Measurements from ENCODE around the gene C7orf25.
A peak's percentile ranks its signal among the peaks of the same experiment; 100 is the strongest.

Gene C7orf25

DNA sequence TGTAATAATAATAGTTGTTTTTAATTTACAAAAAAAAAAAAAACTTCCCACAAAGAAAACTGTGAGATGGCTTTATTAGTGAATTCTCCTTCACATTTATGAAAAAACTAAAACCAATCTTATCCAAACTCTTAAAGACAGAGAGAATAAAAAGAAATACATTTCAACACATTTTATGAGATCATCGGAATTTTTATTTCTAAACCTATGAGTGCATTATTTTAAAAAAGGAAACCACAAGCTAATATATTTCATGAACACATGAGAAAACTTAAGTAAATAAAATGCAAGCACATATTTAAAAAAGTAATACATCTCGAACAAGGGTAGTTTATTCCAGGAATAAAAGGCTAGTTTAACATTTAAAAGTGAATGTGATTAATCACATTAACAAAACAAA lies 31.5 kb downstream of the C7orf25 start:
- DNase-seq = no peak

GRCh38 chr7:42878303-42878702 lies 33.6 kb downstream of the C7orf25 start:
- DNase-seq = no peak

GRCh38 chr7:42877862-42878261 lies 34.0 kb downstream of the C7orf25 start:
- no peak for DNase-seq

- peak in 20 of 51 donors; percentile 5 to 60 (median 19) for DNase-seq
These were observed 35.4 kb downstream of the C7orf25 start for GRCh38 chr7:42876182-42877068.

- no peak for DNase-seq
These were observed 42.5 kb downstream of the C7orf25 start for GRCh38 chr7:42869131-42870020.

- DNase-seq = no peak
These were observed 43.4 kb downstream of the C7orf25 start for GRCh38 chr7:42868480-42868879.

Measured in hypothalamus (tissue), 51 donors.